ENCODE results near the gene SLC2A4.

The SLC2A4 gene

GRCh38 chr17:7248796-7249195 is 32.7 kb upstream of the SLC2A4 start:
- DNase-seq (ENCODE audit: low spot score), result no peak

- no peak for DNase-seq (ENCODE audit: low spot score)
These were observed 32.3 kb upstream of the SLC2A4 start for GRCh38 chr17:7249214-7249613.

- no peak for DNase-seq (ENCODE audit: low spot score)
These were observed 31.7 kb upstream of the SLC2A4 start for GRCh38 chr17:7249830-7250229.

GRCh38 chr17:7250695-7251627 is 30.6 kb upstream of the SLC2A4 start:
- DNase-seq (ENCODE audit: low spot score), result peak; percentile 11

GRCh38 chr17:7251661-7252175 is 29.8 kb upstream of the SLC2A4 start, which contains the start of gene CTDNEP1:
TSS of gene CTDNEP1 (minus strand) at chr17:7251734. CDS start at chr17:7251296, 438 bp downstream.
- peak; percentile 99 for DNase-seq (ENCODE audit: low spot score)

GRCh38 chr17:7252176-7253043 is 29.1 kb upstream of the SLC2A4 start, which contains the start of gene ELP5:
TSS of gene ELP5 (plus strand) at chr17:7252215. CDS start at chr17:7252551, 336 bp downstream.
- peak; percentile 90 for DNase-seq (ENCODE audit: low spot score)

- DNase-seq (ENCODE audit: low spot score), result no peak
These were observed 28.4 kb upstream of the SLC2A4 start for GRCh38 chr17:7253082-7253481.

GRCh38 chr17:7254511-7254910 is 27.0 kb upstream of the SLC2A4 start:
- no peak for DNase-seq (ENCODE audit: low spot score)

GRCh38 chr17:7256766-7257456 is 24.6 kb upstream of the SLC2A4 start:
- no peak for DNase-seq (ENCODE audit: low spot score)

- DNase-seq (ENCODE audit: low spot score), result peak; percentile 51
These were observed 22.6 kb upstream of the SLC2A4 start for GRCh38 chr17:7258731-7259554.

GRCh38 chr17:7259555-7259889 is 22.0 kb upstream of the SLC2A4 start:
- DNase-seq (ENCODE audit: low spot score), result no peak

GRCh38 chr17:7260151-7260550 is 21.4 kb upstream of the SLC2A4 start:
- DNase-seq (ENCODE audit: low spot score), result peak; percentile 2

- peak; percentile 25 for DNase-seq (ENCODE audit: low spot score)
These were observed 20.7 kb upstream of the SLC2A4 start for GRCh38 chr17:7260651-7261378.

- no peak for DNase-seq (ENCODE audit: low spot score)
These were observed 19.9 kb upstream of the SLC2A4 start for GRCh38 chr17:7261379-7262191.

GRCh38 chr17:7262192-7262934 is 19.2 kb upstream of the SLC2A4 start, which contains the start of gene CLDN7:
TSS of gene CLDN7 (minus strand) at chr17:7262478. CDS start at chr17:7262043, 435 bp downstream.
- no peak for DNase-seq (ENCODE audit: low spot score)

GRCh38 chr17:7262935-7263800 is 18.4 kb upstream of the SLC2A4 start:
- peak; percentile 2 for DNase-seq (ENCODE audit: low spot score)

- DNase-seq (ENCODE audit: low spot score), result no peak
These were observed 17.8 kb upstream of the SLC2A4 start for GRCh38 chr17:7263801-7264078.

GRCh38 chr17:7266784-7267183 is 14.7 kb upstream of the SLC2A4 start:
- no peak for DNase-seq (ENCODE audit: low spot score)
